K562 (cell line): Measurements from ENCODE around the gene GPR37L1. TPM values are rescaled to one million over a fixed set of nuclear protein-coding genes. Genes with fewer than 3 reads are reported as not detected.
A peak's percentile ranks its signal among the peaks of the same experiment; 100 is the strongest.

ENCODE experiments used
- CBFA2T2 ChIP-seq: fragments of 450-650 bp; conservative IDR thresholded peaks from 2 replicates; pipeline ENCODE4 v1.6.1; 2017; ENCODE audit warnings: mild to moderate bottlenecking
- DDX20 ChIP-seq: fragments of 450-650 bp; IDR thresholded peaks from 2 replicates; pipeline ENCODE4 v1.6.1; 2016; ENCODE audit warnings: missing genetic modification characterization, low read depth, mild to moderate bottlenecking, missing compliant biosample characterization, moderate library complexity
- EP400 ChIP-seq: fragments of 450-650 bp; IDR thresholded peaks from 2 replicates; pipeline ENCODE4 v1.6.1; 2017; ENCODE audit warnings: antibody characterized with exemption, mild to moderate bottlenecking, moderate library complexity
- ETV6 ChIP-seq, 3 experiments: fragments of 150-350 bp in 1 of 3; sonication (generic) in 1 of 3; formaldehyde crosslinking in 1 of 3; IDR thresholded peaks; 2 replicates each; pipeline versions ENCODE4 v1.6.1 to v1.8.0; 2014 to 2022; ENCODE audit warnings: borderline replicate concordance in 2 of 3, low read depth in 2 of 3, antibody characterized with exemption in 1 of 3, low read length in 1 of 3, mild to moderate bottlenecking in 1 of 3, missing genetic modification reagents in 1 of 3
- FOXA3 ChIP-seq, 2 experiments: fragments of 450-650 bp in 1 of 2; sonication (generic) in 1 of 2; formaldehyde crosslinking; IDR thresholded peaks in 1 of 2; conservative IDR thresholded peaks in 1 of 2; 2 replicates each; pipeline versions ENCODE4 v1.4.0 to v1.8.0; 2020 to 2022; ENCODE audit warnings: mild to moderate bottlenecking in 2 of 2, missing genetic modification reagents in 1 of 2
- HEY1 ChIP-seq: fragments of 250-450 bp; sonication (Bioruptor Pico); IDR thresholded peaks from 2 replicates; pipeline ENCODE4 v1.5.0; 2020; ENCODE audit warnings: mild to moderate bottlenecking, moderate library complexity, borderline replicate concordance
- KAT7 ChIP-seq: sonication (generic); formaldehyde crosslinking; IDR thresholded peaks from 2 replicates; pipeline ENCODE4 v1.8.0; 2022; ENCODE audit warnings: missing genetic modification reagents, mild to moderate bottlenecking, borderline replicate concordance
- MYC ChIP-seq, 2 experiments: fragments of 250-450 bp in 1 of 2; sonication (Bioruptor Pico) in 1 of 2; IDR thresholded peaks; 2 replicates each; pipeline versions ENCODE4 v1.5.1 to v1.6.1; 2012 to 2021; ENCODE audit warnings: low read depth in 2 of 2, borderline replicate concordance in 1 of 2, improper control_type of control experiment in 1 of 2, low read length in 1 of 2, mild to moderate bottlenecking in 1 of 2, moderate library complexity in 1 of 2
- TEAD2 ChIP-seq: fragments of 450-650 bp; IDR thresholded peaks from 2 replicates; pipeline ENCODE4 v1.6.1; 2016; ENCODE audit warnings: missing genetic modification characterization, control low read depth, missing compliant biosample characterization
- XRCC5 ChIP-seq: fragments of 200-400 bp; formaldehyde crosslinking; IDR thresholded peaks from 2 replicates; pipeline ENCODE4 v1.6.1; 2017; ENCODE audit warnings: low read depth, mild to moderate bottlenecking, low read length
- ZBED1 ChIP-seq: IDR thresholded peaks from 2 replicates; pipeline ENCODE4 v1.6.1; 2014
- ZKSCAN1 ChIP-seq: fragments of 150-350 bp; IDR thresholded peaks from 2 replicates; pipeline ENCODE4 v1.6.1; 2016; ENCODE audit warnings: low read depth, low read length
- ZKSCAN3 ChIP-seq: fragments of 250-450 bp; sonication (Bioruptor Pico); IDR thresholded peaks from 2 replicates; pipeline ENCODE4 v1.4.0; 2020
- ZNF184 ChIP-seq: sonication (generic); formaldehyde crosslinking; IDR thresholded peaks from 2 replicates; pipeline ENCODE4 v1.5.0; 2020; ENCODE audit warnings: missing genetic modification reagents
- ZNF212 ChIP-seq: fragments of 450-650 bp; formaldehyde crosslinking; IDR thresholded peaks from 2 replicates; pipeline ENCODE4 v1.4.0; 2020; ENCODE audit warnings: mild to moderate bottlenecking
- ZNF253 ChIP-seq: fragments of 250-450 bp; sonication (Bioruptor Pico); conservative IDR thresholded peaks from 2 replicates; pipeline ENCODE4 v1.6.1; 2021; ENCODE audit warnings: mild to moderate bottlenecking
- ZNF347 ChIP-seq: fragments of 450-650 bp; formaldehyde crosslinking; IDR thresholded peaks from 2 replicates; pipeline ENCODE4 v1.4.0; 2020; ENCODE audit warnings: low read depth, mild to moderate bottlenecking, moderate library complexity
- ZNF436 ChIP-seq: fragments of 250-450, 450-650 bp; sonication (Bioruptor Pico); formaldehyde crosslinking; IDR thresholded peaks from 2 replicates; pipeline ENCODE4 v1.7.0; 2020; ENCODE audit warnings: mild to moderate bottlenecking
- polyA plus RNA-seq, 8 experiments: library from polyadenylated mRNA; depleted of rRNA in 4 of 8; stranded (reverse) in 5 of 8; unstranded in 3 of 8; fragments of >200 nt; fragmentation: Nextera tagmentation in 2 of 8; fragmentation: Illumina TruSeq in 1 of 8; extraction: Ambion mirVana in 2 of 8; extraction: Trizol in 1 of 8; gene quantifications; 2 replicates each; pipeline versions ENCODE4 v1.2.1 to v1.2.3, GENCODE V29; 2011 to 2014; ENCODE audit warnings: inconsistent platforms in 1 of 8, missing spikeins in 1 of 8
- total RNA-seq, 7 experiments: library from RNA; depleted of rRNA in 6 of 7; stranded (reverse); fragments of >200 nt in 6 of 7; fragmentation: Illumina TruSeq in 2 of 7; extraction: Trizol in 2 of 7; gene quantifications; 2 replicates each; pipeline versions ENCODE4 v1.2.1 to v1.2.3, GENCODE V29; 2011 to 2021; ENCODE audit warnings: low replicate concordance in 1 of 7
- TF ChIP-seq, protein P1 (sequence below): sonication (generic); formaldehyde crosslinking; IDR thresholded peaks from 2 replicates; pipeline ENCODE4 v1.8.1; 2023; ENCODE audit warnings: missing genetic modification reagents, mild to moderate bottlenecking, borderline replicate concordance
- TF ChIP-seq, protein P2 (sequence below): sonication (generic); formaldehyde crosslinking; IDR thresholded peaks from 2 replicates; pipeline ENCODE4 v1.8.0; 2022; ENCODE audit warnings: mild to moderate bottlenecking, missing genetic modification reagents, borderline replicate concordance
- TF ChIP-seq, protein P3 (sequence below): conservative IDR thresholded peaks from 2 replicates; pipeline ENCODE4 v1.6.1; 2011; ENCODE audit warnings: low read depth, mild to moderate bottlenecking, low read length; ENCODE audit not compliant: control insufficient read depth

Gene GPR37L1
- total and polyA plus RNA-seq, 9 of the 15 experiments (the other 6 are each of a cell fraction or from before 2014, with no cell fraction given), result not detected

DNA sequence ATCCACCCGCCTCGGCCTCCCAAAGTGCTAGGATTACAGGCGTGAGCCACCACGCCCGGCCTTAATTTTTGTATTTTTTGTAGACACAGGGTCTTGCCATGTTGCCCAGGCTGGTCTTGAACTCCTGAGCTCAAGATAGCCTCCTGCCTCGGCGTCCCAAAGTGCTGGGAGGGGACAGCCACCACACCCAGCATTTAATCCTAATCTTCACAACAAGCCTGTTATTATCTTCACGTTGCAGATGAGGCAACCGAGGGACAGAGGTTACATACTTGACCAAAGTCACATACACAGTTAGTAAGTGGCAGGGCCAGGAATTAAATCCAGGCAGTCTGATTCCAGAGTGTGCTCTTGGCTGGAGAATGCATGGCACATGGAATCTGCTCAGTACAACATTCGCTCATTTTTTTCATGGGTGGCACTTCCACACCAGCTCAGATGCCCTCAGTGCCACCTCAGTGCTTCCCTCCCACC, 4.8 kb upstream of the GPR37L1 start (continued):
- no peak for TF ChIP-seq KAT7 (CRISPR knock-in tag)
- peak; percentile 91 for TF ChIP-seq CBFA2T2
- TF ChIP-seq ZKSCAN1, result no peak
- TF ChIP-seq ZNF347 (CRISPR knock-in tag), result no peak
- TF ChIP-seq MYC (IDR thresholded peaks at IDR 0.05; ENCODE audit: low read depth, low read length), result peak; percentile 87
- TF ChIP-seq MYC (CRISPR knock-in tag; IDR thresholded peaks at IDR 0.05; ENCODE audit: borderline replicate concordance, low read depth), result no peak
- TF ChIP-seq ZNF184, result no peak
- TF ChIP-seq ETV6 (IDR thresholded peaks at IDR 0.05; ENCODE audit: borderline replicate concordance in 1 of 2, low read depth in 2 of 2, low read length in 1 of 2), result no peak
- no peak for TF ChIP-seq ETV6 (CRISPR knock-in tag; IDR thresholded peaks at IDR 0.05; ENCODE audit: borderline replicate concordance)
- TF ChIP-seq XRCC5, result no peak
- TF ChIP-seq, protein P1, sequence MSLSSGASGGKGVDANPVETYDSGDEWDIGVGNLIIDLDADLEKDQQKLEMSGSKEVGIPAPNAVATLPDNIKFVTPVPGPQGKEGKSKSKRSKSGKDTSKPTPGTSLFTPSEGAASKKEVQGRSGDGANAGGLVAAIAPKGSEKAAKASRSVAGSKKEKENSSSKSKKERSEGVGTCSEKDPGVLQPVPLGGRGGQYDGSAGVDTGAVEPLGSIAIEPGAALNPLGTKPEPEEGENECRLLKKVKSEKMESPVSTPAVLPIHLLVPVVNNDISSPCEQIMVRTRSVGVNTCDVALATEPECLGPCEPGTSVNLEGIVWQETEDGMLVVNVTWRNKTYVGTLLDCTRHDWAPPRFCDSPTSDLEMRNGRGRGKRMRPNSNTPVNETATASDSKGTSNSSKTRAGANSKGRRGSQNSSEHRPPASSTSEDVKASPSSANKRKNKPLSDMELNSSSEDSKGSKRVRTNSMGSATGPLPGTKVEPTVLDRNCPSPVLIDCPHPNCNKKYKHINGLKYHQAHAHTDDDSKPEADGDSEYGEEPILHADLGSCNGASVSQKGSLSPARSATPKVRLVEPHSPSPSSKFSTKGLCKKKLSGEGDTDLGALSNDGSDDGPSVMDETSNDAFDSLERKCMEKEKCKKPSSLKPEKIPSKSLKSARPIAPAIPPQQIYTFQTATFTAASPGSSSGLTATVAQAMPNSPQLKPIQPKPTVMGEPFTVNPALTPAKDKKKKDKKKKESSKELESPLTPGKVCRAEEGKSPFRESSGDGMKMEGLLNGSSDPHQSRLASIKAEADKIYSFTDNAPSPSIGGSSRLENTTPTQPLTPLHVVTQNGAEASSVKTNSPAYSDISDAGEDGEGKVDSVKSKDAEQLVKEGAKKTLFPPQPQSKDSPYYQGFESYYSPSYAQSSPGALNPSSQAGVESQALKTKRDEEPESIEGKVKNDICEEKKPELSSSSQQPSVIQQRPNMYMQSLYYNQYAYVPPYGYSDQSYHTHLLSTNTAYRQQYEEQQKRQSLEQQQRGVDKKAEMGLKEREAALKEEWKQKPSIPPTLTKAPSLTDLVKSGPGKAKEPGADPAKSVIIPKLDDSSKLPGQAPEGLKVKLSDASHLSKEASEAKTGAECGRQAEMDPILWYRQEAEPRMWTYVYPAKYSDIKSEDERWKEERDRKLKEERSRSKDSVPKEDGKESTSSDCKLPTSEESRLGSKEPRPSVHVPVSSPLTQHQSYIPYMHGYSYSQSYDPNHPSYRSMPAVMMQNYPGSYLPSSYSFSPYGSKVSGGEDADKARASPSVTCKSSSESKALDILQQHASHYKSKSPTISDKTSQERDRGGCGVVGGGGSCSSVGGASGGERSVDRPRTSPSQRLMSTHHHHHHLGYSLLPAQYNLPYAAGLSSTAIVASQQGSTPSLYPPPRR, result no peak
- no peak for TF ChIP-seq DDX20 (tag)
- TF ChIP-seq FOXA3 (CRISPR knock-in tag; conservative IDR thresholded peaks at IDR 0.05 in 1 of 2, IDR thresholded peaks at IDR 0.05 in 1 of 2), result no peak
- TF ChIP-seq, protein P2, sequence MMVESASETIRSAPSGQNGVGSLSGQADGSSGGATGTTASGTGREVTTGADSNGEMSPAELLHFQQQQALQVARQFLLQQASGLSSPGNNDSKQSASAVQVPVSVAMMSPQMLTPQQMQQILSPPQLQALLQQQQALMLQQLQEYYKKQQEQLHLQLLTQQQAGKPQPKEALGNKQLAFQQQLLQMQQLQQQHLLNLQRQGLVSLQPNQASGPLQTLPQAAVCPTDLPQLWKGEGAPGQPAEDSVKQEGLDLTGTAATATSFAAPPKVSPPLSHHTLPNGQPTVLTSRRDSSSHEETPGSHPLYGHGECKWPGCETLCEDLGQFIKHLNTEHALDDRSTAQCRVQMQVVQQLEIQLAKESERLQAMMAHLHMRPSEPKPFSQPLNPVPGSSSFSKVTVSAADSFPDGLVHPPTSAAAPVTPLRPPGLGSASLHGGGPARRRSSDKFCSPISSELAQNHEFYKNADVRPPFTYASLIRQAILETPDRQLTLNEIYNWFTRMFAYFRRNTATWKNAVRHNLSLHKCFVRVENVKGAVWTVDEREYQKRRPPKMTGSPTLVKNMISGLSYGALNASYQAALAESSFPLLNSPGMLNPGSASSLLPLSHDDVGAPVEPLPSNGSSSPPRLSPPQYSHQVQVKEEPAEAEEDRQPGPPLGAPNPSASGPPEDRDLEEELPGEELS (CRISPR knock-in tag), result no peak
- peak; percentile 68 for TF ChIP-seq EP400
- TF ChIP-seq ZNF253 (CRISPR knock-in tag), result no peak
- no peak for TF ChIP-seq ZBED1
- TF ChIP-seq HEY1 (CRISPR knock-in tag), result no peak
- TF ChIP-seq, protein P3, sequence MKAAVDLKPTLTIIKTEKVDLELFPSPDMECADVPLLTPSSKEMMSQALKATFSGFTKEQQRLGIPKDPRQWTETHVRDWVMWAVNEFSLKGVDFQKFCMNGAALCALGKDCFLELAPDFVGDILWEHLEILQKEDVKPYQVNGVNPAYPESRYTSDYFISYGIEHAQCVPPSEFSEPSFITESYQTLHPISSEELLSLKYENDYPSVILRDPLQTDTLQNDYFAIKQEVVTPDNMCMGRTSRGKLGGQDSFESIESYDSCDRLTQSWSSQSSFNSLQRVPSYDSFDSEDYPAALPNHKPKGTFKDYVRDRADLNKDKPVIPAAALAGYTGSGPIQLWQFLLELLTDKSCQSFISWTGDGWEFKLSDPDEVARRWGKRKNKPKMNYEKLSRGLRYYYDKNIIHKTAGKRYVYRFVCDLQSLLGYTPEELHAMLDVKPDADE, result no peak
- TF ChIP-seq ZNF212 (CRISPR knock-in tag), result no peak
- 0 out of 2 replicates have a peak, but pooled peaks have one; percentile 27 for TF ChIP-seq TEAD2
- no peak for TF ChIP-seq ZNF436
- TF ChIP-seq ZKSCAN3, result no peak
